Mucosa of descending colon (tissue), 3 donors: Measurements from ENCODE around the gene STARD9. TPM values are rescaled to one million over a fixed set of nuclear protein-coding genes. Genes with fewer than 3 reads are reported as not detected.

Experiments
- ATAC-seq: fragments of 200-7000 bp; cut with Tn5 transposase; one replicate; pipeline ENCODE4 v1.9.1; 2020; ENCODE audit warnings: mild to moderate bottlenecking, moderate library complexity
- DNase-seq, 3 donors: peaks; one replicate each; pipeline ENCODE4 v3.0.0-alpha.2; 2020
- H3K36me3 ChIP-seq: fragments of 200-600 bp; one replicate; pipeline ENCODE4 v1.8.0; 2021; ENCODE audit warnings: low read depth, mild to moderate bottlenecking
- H3K4me1 ChIP-seq: fragments of 200-600 bp; one replicate; pipeline ENCODE4 v1.8.0; 2021; ENCODE audit warnings: low read depth, mild to moderate bottlenecking
- H3K4me3 ChIP-seq: fragments of 200-600 bp; one replicate; pipeline ENCODE4 v1.8.0; 2021; ENCODE audit warnings: mild to moderate bottlenecking
- H3K9me3 ChIP-seq: fragments of 200-600 bp; one replicate; pipeline ENCODE4 v1.8.0; 2021; ENCODE audit warnings: mild to moderate bottlenecking
- CTCF ChIP-seq: fragments of 200-600 bp; IDR thresholded peaks from one replicate; pipeline ENCODE4 v1.8.0; 2022; ENCODE audit warnings: antibody characterized with exemption, mild to moderate bottlenecking
- intact Hi-C, 2 donors: fragments of 100-400 bp; cut with DNase I in 1 of 2; cut with micrococcal nuclease in 1 of 2; formaldehyde crosslinking; loops; one replicate each; pipeline versions ENCODE4 v1.11.0 to v1.11.1; 2022; cut with DNase I, micrococcal nuclease
- total RNA-seq, 3 donors: library from RNA; stranded (reverse); fragmentation: NEBNext Ultra II Directional in 2 of 3; extraction: Animal tissue kit (Norgen Biotek cat#: 25700) in 2 of 3; gene quantifications; one replicate each; pipeline versions ENCODE4 v1.2.1 to v1.2.4, GENCODE V29; 2021 to 2023
- donor health status: DM: no; HTN: no; CAD: no; lungs with moderate emphysema.
- donor health status: DM: no; HTN: no; CAD: no.
- donor health status: DM: no; HTN: yes; CAD: no.

The STARD9 gene
- total RNA-seq, 3 donors from 2014 or later: 6.1 to 42.8 (median 8.5) TPM

DNA sequence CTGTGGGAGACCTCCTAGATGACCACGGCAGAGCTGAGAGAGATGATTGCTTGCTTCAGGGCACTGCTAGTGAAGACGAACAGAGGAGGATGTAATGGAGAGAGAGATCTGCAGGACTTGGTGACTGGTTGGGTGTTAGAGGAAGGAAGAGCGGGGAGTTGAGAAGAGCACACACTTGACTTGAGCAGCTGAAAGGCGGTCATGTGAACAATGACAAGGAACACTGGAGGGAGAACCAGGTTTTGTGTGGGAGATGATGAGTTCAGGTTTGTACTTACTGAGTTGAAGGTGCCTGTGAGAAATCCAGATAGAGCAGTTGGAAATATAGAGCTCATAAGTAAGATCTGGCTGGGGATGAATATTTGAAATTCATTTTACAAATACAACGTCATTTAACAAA lies 121.2 kb downstream of the STARD9 start:
- Histone ChIP-seq H3K4me1 (no peaks in the 10 kb centered on the region), H3K4me3 (no peak overlapping the region), H3K36me3 (no peaks in the 10 kb centered on the region), H3K9me3 (no peaks in the 10 kb centered on the region)
- intact Hi-C loops: no loop called here
- no peak for TF ChIP-seq CTCF
- no peak for ATAC-seq
- no peak for DNase-seq

DNA sequence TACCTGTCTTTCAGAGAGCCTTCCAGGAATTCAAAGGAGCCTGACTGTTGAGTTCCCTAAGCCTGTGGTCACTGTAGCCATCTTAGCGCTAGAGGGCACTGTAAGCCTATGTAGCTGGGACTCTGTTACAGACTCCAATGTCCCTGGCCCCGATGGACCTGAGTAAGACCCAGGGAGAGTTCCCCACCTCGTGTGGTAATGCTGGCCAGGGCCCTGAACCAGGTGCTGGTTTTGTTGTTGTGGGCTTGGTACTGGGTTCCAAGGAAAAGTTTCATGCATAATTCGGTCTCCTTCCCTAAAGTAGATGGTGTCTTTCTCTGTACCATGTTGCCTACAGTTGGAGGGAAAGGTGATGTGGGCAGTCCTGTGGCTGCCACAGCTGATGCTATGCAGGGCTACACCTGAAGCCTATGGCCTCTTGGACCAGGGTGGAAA lies 129.1 kb downstream of the STARD9 start:
- intact Hi-C loops: loop anchor here (10.0 kb wide), 1 partner anchor 220 kb away; the partner anchor contains the start of gene TTBK2 (in 2 of the 2)
- Histone ChIP-seq H3K36me3 (no peaks in the 10 kb centered on the region), H3K4me1 (no peaks in the 10 kb centered on the region), H3K4me3 (no peak overlapping the region), H3K9me3 (no peaks in the 10 kb centered on the region)
- ATAC-seq (peak; percentile 95), DNase-seq (peak in 2 of 3 donors; percentile 39 to 83)
- TF ChIP-seq CTCF: peak; percentile 66

GRCh38 chr15:42705336-42705735 lies 129.9 kb downstream of the STARD9 start:
- ATAC-seq (no peak), DNase-seq (no peak)
- no peak for TF ChIP-seq CTCF
- Histone ChIP-seq H3K4me1 (no peaks in the 10 kb centered on the region), H3K4me3 (no peak overlapping the region), H3K9me3 (no peaks in the 10 kb centered on the region), H3K36me3 (no peaks in the 10 kb centered on the region)
- intact Hi-C loops: loop anchor here (10.0 kb wide), 1 partner anchor 219 kb away; the partner anchor contains the start of gene TTBK2 (in 2 of the 2)

DNA sequence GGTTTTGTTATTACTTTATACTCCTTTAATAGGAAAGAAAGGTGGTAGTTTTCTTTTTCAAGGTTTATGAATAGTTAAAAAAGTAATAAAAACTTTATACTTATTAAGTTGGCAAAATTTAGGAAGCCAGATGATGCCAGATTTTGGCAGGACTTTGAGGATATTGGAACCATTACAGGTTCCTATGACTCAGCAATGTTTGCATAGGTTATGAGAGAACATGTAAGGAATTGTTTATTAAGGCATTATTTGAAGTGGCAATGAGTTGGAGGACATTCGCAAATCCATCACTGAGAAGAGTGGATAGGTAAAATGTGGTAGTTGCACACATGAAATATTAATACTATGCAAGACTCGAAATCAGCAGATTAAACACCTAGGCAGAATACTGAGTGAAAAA lies 131.7 kb downstream of the STARD9 start:
- no peaks in the 10 kb centered on the region for H3K36me3 ChIP-seq
- no peaks in the 10 kb centered on the region for H3K4me1 ChIP-seq
- intact Hi-C loops: loop anchor here (10.0 kb wide), 1 partner anchor 218 kb away; the partner anchor contains the start of gene TTBK2 (in 2 of the 2)
- ATAC-seq (no peak), DNase-seq (no peak)
- no peak for TF ChIP-seq CTCF
- H3K4me3 ChIP-seq: no peak overlapping the region
- no peaks in the 10 kb centered on the region for H3K9me3 ChIP-seq

GRCh38 chr15:42707873-42708544 lies 132.6 kb downstream of the STARD9 start:
- intact Hi-C loops: loop anchor here (10.0 kb wide), 1 partner anchor 217 kb away; the partner anchor contains the start of gene TTBK2 (in 2 of the 2)
- no peak for DNase-seq
- no peak for TF ChIP-seq CTCF

More at GRCh38 chr15:42707873-42708544, 132.6 kb downstream of the STARD9 start:
- Histone ChIP-seq H3K4me3 (no peak overlapping the region), H3K9me3 (no peaks in the 10 kb centered on the region), H3K36me3 (no peaks in the 10 kb centered on the region), H3K4me1 (no peaks in the 10 kb centered on the region)
- ATAC-seq: no peak
